Measurements from ENCODE around the gene PPRC1. TPM values are rescaled to one million over a fixed set of nuclear protein-coding genes. Genes with fewer than 3 reads are reported as not detected.

Gene PPRC1
- total RNA-seq, 1 donor from 2014 or later, result 31.5 TPM

DNA sequence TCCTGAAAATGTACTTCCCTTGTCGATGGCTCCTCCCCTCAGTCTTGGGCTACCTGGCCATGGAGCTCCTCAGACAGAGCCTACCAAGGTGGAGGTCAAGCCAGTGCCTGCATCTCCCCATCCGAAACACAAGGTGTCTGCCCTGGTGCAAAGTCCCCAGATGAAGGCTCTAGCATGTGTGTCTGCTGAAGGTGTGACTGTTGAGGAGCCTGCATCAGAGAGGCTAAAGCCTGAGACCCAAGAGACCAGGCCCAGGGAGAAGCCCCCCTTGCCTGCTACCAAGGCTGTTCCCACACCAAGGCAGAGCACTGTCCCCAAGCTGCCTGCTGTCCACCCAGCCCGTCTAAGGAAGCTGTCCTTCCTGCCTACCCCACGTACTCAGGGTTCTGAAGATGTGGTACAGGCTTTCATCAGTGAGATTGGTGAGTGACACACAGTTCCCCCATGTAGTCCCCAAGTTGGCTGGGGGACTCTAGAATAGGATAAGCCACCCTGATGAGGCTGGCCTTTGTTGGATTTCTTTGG is 8.8 kb downstream of the PPRC1 start:
- DNase-seq (ENCODE audit: extremely low read depth, low read depth, low spot score), result no peak

GRCh38 chr10:102146971-102147428 is 14.2 kb downstream of the PPRC1 start:
- DNase-seq (ENCODE audit: extremely low read depth, low read depth, low spot score), result no peak

DNA sequence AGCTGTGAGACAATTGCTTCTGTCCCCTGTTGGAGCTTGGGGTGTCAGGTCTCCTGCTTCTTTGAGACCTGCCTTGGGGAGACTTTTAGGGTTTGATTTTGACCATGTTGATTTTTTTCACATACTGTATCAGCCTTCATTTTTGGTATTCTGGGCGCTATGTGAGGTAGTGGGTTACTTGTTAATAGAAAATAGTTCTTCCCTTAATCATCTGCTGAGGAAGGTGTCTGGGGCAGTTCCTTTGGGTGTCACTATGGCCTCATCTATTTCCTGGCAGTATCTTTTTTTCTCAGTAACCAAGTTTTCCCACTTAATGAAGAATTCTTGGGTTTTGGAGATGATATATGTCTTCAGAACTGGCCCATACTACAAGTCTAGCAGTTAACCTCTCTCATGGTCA is 14.7 kb downstream of the PPRC1 start:
- DNase-seq (ENCODE audit: extremely low read depth, low read depth, low spot score), result no peak

GRCh38 chr10:102148275-102148674 is 15.4 kb downstream of the PPRC1 start:
- DNase-seq (ENCODE audit: extremely low read depth, low read depth, low spot score), result no peak

DNA sequence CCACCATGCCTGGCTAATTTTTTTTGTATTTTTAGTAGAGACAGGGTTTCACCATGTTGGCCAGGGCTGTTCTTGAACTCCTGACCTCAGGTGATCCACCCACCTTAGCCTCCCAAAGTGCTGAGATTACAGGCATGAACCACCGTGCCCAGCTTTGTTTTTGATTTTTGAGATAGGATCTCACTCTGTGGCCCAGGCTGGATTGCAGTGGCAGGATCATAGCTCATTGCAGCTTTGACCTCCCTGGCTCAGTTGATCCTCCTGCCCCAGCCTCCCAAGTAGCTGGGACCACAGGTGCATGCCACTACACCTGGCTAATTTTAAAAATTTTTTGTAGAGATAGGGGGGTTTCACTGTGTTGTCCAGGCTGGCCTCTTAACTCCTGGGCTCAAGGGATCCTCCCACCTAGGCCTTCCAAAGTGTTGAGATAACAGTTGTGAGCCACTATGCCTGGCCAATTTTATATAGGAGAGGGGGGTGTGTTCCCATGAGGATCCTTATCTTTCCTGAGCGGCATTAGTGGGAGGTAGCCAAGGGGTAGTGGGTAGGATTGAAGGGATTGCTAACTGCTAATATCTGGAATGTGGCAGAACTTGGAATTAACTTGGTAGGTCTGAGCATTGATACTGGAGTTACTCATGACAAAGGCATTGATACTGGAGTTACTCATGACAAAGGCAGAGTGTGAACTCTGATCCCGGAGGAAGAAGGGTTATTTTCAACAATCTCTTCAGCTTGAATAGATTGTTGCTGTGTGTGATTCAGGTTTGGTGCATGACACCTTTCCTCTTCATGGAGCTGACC is 18.3 kb downstream of the PPRC1 start:
- no peak for DNase-seq (ENCODE audit: extremely low read depth, low read depth, low spot score)

DNA sequence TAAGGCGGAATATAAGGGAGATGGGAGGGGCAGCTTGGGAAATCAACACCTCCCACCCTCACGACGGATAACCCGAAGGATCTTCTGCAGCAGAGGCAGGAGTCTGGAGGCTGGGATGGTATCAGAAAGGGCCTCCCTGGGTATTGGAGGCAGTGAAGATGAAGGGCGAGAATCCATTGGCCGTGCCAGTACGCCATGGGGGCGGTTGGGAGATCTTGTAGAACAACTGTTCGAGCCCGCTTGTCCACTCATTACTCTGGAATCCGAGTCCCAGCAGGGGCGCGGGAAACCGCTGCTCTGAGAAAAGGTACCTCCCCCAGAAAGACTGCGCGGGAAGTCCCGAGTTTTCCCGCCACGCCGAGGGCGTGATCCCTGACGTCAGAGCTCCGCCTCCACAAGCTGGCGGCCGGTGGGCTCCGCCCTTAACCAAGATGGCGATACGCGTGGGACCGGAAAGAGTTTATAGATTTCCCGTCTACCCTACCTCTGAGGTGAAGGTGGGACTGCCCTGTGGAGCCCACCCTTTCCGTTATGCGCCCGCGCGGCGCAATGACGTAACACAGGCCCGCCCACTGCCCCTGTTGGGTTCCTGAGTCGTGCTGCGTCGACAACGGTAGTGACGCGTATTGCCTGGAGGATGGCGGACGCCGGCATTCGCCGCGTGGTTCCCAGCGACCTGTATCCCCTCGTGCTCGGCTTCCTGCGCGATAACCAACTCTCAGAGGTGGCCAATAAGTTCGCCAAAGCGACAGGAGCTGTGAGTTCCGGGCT is 19.1 kb downstream of the PPRC1 start, which contains the start of gene NOLC1:
TSS of gene NOLC1 (plus strand) at position 616 of the 771 bp plus-strand sequence. CDS start at position 638, 22 bp downstream.
- DNase-seq (ENCODE audit: extremely low read depth, low read depth, low spot score), result peak; percentile 95

- no peak for DNase-seq (ENCODE audit: extremely low read depth, low read depth, low spot score)
Observed at GRCh38 chr10:102152545-102152890, 19.7 kb downstream of the PPRC1 start.

DNA sequence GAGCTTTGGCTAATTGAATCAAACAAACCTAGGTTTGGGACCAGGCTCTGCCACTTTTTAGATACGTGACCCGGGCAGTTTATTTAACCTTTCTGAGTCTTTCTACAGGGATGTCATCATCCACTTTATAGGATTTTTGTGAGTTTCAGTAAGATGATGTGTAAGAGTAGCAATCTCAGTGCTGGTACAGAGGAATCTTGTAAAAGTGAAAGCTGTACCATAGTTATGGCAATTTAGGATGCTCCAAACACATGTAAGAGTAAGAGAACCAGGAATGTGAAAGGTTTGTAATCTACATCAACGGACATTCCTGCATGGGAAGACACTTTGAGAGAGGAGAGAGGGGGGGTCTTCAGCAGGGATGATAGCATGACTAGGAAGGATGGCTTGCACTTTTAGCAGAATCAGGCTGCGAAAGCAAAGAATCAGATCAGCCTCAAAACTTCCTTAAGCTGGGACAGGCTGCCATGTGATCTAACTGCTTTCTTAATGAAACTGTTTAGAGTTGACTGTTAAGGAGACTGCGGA is 20.3 kb downstream of the PPRC1 start:
- DNase-seq (ENCODE audit: extremely low read depth, low read depth, low spot score), result no peak

DNA sequence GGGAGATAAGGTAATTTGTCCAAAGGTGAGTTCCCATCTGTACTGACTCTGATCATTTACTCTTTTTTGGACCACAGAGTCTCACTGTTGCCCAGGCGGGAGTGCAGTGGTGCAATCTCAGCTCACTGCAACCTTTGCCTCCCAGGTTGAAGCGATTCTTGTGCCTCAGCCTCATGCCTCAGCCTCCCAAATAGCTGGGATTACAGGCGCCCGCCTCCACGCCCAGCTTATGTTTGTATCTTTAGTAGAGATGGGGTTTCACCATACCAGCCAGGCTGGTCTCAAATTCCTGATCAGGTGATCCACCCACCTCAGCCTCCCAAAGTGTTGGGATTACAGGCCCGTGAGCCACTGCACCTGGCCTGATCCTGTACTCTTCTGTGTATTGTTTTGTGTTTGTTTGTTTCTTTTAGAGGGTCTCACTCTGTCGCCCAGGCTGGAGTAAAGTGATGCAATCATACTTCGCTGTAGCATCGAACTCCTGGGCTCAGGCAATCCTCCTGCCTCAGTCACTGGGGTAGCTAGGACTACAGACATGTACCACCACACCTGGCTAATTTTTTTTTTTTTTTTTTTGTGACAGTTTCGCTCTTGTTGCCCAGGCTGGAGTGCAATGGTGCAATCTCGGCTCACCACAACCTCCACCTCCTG is 21.8 kb downstream of the PPRC1 start:
- no peak for DNase-seq (ENCODE audit: extremely low read depth, low read depth, low spot score)

- DNase-seq (ENCODE audit: extremely low read depth, low read depth, low spot score), result no peak
Observed at GRCh38 chr10:102157224-102157623, 24.4 kb downstream of the PPRC1 start.

DNA sequence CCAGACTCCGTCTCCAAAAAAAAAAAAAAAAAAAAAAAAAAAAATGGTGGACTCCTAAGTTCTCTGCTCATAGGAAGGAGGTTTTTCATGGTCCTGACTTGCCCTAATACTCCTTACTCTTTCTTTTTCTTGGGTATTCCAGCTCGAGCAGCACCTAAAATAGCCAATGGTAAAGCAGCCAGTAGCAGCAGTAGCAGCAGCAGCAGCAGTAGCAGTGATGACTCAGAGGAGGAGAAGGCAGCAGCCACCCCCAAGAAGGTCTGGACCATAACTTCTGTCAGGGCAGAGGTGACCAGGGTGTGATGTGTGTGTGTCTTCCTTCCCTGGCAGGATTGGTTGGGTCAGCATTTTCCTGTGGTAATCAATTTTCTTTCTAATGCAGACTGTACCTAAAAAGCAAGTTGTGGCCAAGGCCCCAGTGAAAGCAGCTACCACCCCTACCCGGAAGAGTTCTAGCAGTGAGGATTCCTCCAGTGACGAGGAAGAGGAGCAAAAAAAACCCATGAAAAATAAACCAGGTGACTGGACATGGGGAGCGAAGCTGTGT is 26.3 kb downstream of the PPRC1 start:
- no peak for DNase-seq (ENCODE audit: extremely low read depth, low read depth, low spot score)

DNA sequence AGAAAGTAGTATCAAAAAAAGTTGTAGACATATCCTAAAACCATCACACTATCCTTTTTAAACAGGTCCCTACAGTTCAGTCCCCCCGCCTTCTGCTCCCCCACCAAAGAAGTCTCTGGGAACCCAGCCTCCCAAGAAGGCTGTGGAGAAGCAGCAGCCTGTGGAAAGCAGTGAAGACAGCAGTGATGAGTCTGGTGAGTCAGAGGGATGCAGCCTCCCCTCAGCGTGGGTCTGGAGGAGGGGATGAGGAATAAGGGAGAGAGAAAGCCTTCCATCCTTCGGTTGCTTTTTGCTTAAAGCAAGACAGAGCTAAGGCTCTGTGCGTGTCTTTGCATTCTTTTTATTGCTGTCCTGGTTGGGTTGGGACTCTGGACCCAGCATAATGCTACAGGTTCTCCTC is 27.0 kb downstream of the PPRC1 start:
- no peak for DNase-seq (ENCODE audit: extremely low read depth, low read depth, low spot score)

DNA sequence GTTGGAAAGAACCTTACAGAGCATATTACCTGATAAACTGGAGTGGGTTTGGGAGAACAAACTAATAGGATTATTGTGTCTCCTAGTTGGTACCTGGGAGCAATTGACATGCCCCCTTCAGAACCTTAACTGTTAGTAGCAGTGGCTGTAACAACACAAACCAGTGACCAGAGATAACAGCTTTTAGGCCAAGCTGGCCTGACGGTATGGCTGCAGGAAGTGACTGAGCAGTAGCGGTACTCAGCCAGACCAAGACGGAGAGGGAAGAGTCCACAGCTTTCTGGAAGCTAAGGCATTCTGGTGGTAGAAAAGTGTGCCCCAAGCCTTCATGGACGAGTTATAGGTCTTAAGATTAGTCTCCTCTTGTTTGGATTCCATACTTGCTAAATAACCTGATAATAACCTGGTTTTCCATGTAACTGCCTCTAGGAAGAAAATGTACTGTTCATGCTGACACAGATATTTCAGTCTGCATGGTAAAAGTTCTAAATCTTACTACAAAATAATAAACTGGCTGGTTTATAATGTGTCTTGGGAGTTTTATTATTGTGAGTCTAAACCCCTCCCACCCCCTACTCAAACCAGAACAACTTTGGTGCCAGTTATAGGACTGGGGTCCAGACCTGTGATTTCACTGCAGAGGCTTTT is 30.6 kb downstream of the PPRC1 start:
- DNase-seq (ENCODE audit: extremely low read depth, low read depth, low spot score), result no peak

GRCh38 chr10:102167861-102168260 is 35.0 kb downstream of the PPRC1 start:
- no peak for DNase-seq (ENCODE audit: extremely low read depth, low read depth, low spot score)

DNA sequence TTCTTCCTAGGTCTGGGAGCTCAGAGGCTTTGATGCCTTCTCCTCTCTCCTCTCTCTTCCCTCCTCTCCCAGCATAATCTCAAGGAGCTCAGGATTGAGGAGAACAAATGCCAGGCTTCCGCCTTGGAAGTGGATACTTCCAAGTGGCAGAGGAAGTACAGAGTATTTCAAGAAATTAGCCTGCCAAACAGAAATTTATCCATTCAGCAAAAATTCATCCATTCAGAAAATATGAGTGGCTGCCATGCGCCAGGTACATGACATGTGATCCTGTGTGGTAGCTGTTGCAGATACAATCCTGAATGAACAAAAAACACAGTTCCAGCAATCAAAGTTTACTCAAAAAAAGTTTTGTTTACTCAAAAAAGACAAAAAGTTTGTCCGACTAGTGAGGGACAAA is 37.8 kb downstream of the PPRC1 start:
- DNase-seq (ENCODE audit: extremely low read depth, low read depth, low spot score), result no peak

- no peak for DNase-seq (ENCODE audit: extremely low read depth, low read depth, low spot score)
Observed at GRCh38 chr10:102172288-102172687, 39.4 kb downstream of the PPRC1 start.

DNA sequence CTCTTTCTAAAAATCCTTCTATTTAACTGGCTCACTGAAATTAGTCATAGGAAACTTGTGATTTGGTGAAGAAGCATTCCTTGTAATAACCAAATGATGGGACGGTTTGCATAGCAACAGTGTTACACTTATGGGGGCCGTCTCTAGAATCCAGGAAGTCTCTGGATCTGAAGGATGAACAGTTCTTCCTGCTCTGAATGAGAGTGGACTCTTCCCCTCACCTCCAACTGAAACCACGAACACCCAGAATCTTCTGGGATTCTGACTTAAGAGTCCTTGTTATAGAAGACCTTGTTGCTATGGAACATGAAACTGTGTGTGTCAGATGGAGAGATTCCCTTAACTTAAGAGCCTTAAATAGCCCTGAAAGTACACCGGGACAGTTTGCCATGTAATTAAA is 42.6 kb downstream of the PPRC1 start:
- DNase-seq (ENCODE audit: extremely low read depth, low read depth, low spot score), result no peak

DNA sequence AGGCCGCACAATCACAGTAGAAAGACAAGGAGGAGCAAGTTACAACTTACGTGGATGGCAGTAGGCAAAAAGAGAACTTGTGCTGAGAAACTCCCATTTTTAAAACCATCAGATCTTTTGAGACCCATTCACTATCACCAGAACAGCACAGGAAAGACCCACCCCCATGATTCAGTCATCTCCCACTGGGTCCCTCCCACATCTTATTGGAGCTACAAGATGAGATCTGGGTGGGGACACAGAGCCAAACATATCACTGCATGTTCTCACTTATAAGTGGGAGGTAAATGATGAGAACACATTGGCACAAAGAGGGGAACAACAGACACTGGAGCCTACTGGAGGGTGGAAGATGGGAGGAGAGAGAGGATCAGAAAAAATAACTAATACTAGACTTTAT is 51.8 kb downstream of the PPRC1 start:
- no peak for DNase-seq (ENCODE audit: extremely low read depth, low read depth, low spot score)

- no peak for DNase-seq (ENCODE audit: extremely low read depth, low read depth, low spot score)
Observed at GRCh38 chr10:102185272-102185671, 52.4 kb downstream of the PPRC1 start.

DNA sequence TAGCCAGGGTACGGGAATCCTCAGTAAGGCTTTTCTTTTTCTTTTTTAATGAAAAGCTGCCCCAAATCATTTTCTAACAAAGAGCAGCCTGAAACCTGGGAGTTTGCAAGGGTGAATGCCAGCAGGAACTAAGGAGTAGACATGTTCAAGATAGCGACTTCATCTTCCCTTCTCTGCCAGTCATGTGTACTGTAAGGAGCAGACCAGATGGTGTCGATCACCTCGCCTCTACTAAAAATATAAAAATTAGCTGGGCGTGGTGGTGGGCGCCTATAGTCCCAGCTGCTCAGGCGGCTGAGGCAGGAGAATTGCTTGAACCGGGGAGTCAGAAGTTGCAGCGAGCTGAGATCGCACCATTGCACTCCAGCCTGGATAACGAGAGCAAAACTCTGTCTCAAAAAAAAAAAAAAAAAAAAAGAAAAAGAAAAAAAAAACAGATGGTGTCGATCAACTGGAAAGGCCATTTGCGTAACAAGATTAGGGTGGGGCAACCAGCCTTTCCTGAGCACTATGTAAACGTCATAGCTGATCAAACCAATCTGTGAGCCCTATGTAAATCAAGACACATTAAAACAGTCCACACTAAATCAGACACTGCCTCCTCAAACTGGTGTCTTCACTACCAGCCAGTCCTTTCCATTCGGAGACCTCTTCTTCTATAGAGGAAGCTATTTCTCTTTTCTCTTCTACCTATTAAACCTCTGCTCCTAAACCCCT is 53.1 kb downstream of the PPRC1 start:
- DNase-seq (ENCODE audit: extremely low read depth, low read depth, low spot score), result no peak
